Osteoblast (primary cell): Measurements from ENCODE around the gene KANK2. TPM values are rescaled to one million over a fixed set of nuclear protein-coding genes. Genes with fewer than 3 reads are reported as not detected.
A peak's percentile ranks its signal among the peaks of the same experiment; 100 is the strongest.
"Not testable (repeated sequence)": the region's sequence is repeated elsewhere in the genome, so short reads cannot be mapped to it uniquely, and the experiment has no call there.

Experiments
- DNase-seq: peaks from one replicate; pipeline ENCODE4 v3.0.0; 2011; ENCODE audit warnings: low spot score, mixed read lengths; ENCODE audit not compliant: insufficient read length; ENCODE audit errors: missing footprints
- H2AFZ ChIP-seq: 2 replicates; pipeline ENCODE4 v1.6.0; 2011; ENCODE audit warnings: mild to moderate bottlenecking, low read length
- H3K27ac ChIP-seq: 2 replicates; pipeline ENCODE4 v1.5.1; 2011; ENCODE audit warnings: mild to moderate bottlenecking, low read depth, low read length, moderate library complexity
- H3K27me3 ChIP-seq: 2 replicates; pipeline ENCODE4 v1.6.0; 2012; ENCODE audit warnings: mild to moderate bottlenecking, control low read depth, inconsistent platforms, low read length, moderate library complexity; ENCODE audit not compliant: insufficient read depth
- H3K36me3 ChIP-seq: 2 replicates; pipeline ENCODE4 v1.5.1; 2011; ENCODE audit warnings: mild to moderate bottlenecking, low read length, control low read depth, moderate library complexity; ENCODE audit not compliant: insufficient read depth
- H3K4me1 ChIP-seq: 2 replicates; pipeline ENCODE4 v1.5.1; 2011; ENCODE audit warnings: mild to moderate bottlenecking, low read length, control low read depth, moderate library complexity; ENCODE audit not compliant: insufficient read depth
- H3K4me2 ChIP-seq: 2 replicates; pipeline ENCODE4 v1.6.0; 2011; ENCODE audit warnings: mild to moderate bottlenecking, low read length; ENCODE audit not compliant: insufficient read depth
- H3K4me3 ChIP-seq: fragments of 200-600 bp; sonication (generic); 3 replicates; pipeline ENCODE4 v1.5.1; 2012; ENCODE audit warnings: mild to moderate bottlenecking, low read length, inconsistent platforms; ENCODE audit not compliant: insufficient read depth
- H3K79me2 ChIP-seq: 2 replicates; pipeline ENCODE4 v1.6.0; 2012; ENCODE audit warnings: mild to moderate bottlenecking, low read length, control low read depth, inconsistent platforms; ENCODE audit not compliant: insufficient read depth
- H3K9me3 ChIP-seq: 2 replicates; pipeline ENCODE4 v1.5.1; 2011; ENCODE audit warnings: low read depth, low read length, control low read depth
- H4K20me1 ChIP-seq: 2 replicates; pipeline ENCODE4 v1.6.0; 2012; ENCODE audit warnings: mild to moderate bottlenecking, low read length, control low read depth; ENCODE audit not compliant: insufficient read depth
- total RNA-seq: library from RNA; depleted of rRNA; stranded (reverse); fragments of >200 nt; gene quantifications from 2 replicates; pipeline ENCODE4 v1.2.3, GENCODE V29; 2012
- TF ChIP-seq, protein P1 (sequence below): IDR thresholded peaks from 2 replicates; pipeline ENCODE4 v1.5.1; 2011; ENCODE audit warnings: mild to moderate bottlenecking, low read depth, low read length, moderate library complexity; ENCODE audit errors: extremely low read depth

The KANK2 gene
- total RNA-seq, 1 donor: 295 TPM

DNA sequence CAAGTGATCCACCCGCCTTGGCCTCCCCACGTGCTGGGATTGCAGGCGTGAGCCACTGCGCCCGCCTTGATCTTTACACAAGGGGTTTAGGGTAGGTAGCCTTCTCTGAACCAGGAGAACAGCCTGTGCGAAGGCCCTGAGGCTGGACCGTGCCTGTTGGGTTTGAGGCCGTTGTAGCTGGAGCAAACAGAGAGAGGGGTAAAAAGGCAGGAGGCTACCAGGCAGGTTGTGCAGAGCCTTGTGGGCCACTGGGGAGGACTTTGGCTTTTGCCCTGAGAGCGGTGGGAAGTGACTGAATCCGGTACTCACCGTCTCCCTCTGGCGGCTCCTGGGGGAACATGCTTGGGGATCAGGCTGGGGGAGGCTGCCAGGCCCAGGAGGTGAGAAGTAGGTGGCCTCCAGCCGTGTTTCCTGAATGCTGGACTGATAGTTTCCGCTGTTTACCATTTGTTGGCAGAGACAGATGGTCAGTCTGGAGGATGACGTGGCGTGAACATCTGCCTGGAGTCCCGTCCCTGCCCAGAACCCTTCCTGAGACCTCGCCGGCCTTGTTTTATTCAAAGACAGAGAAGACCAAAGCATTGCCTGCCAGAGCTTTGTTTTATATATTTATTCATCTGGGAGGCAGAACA is 66.4 kb downstream of the KANK2 start:
- Histone ChIP-seq H3K4me2 (no peak overlapping the region), H3K27me3 (no peaks in the 10 kb centered on the region), H2AFZ (peak overlapping the region; percentile 58), H3K36me3 (peaks cover 75% of the 10 kb centered on the region), H3K4me3 (no peak overlapping the region), H3K27ac (no peak overlapping the region), H3K4me1 (no peaks in the 10 kb centered on the region), H3K79me2 (no peaks in the 10 kb centered on the region), H3K9me3 (no peaks in the 10 kb centered on the region), H4K20me1 (peaks cover 4% of the 10 kb centered on the region)
- peak; percentile 97 for DNase-seq
- TF ChIP-seq, protein P1, sequence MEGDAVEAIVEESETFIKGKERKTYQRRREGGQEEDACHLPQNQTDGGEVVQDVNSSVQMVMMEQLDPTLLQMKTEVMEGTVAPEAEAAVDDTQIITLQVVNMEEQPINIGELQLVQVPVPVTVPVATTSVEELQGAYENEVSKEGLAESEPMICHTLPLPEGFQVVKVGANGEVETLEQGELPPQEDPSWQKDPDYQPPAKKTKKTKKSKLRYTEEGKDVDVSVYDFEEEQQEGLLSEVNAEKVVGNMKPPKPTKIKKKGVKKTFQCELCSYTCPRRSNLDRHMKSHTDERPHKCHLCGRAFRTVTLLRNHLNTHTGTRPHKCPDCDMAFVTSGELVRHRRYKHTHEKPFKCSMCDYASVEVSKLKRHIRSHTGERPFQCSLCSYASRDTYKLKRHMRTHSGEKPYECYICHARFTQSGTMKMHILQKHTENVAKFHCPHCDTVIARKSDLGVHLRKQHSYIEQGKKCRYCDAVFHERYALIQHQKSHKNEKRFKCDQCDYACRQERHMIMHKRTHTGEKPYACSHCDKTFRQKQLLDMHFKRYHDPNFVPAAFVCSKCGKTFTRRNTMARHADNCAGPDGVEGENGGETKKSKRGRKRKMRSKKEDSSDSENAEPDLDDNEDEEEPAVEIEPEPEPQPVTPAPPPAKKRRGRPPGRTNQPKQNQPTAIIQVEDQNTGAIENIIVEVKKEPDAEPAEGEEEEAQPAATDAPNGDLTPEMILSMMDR: peak; percentile 88

DNA sequence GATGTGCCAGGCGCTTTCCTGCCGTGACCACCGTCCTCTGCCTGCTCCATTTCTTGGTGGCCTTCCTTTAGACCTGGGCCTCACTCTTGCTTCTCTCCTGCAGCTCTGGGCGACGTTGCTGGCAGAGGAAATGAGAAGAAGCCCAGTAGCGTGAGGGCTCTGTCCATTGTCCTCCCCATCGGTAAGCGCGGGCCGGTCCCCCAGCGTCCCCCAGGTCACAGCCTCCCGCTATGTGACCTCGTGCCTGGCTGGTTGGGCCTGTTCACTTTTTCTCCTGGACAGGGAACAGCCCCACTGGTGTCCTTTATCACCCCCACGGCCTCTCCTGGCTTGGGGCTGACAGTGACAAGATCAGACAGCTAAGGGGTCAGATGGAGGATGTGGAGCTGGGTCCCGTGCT is 69.4 kb downstream of the KANK2 start:
- TF ChIP-seq, protein P1: no peak
- Histone ChIP-seq H3K4me1 (no peaks in the 10 kb centered on the region), H3K4me2 (no peak overlapping the region), H3K79me2 (no peaks in the 10 kb centered on the region), H2AFZ (no peak overlapping the region), H3K27ac (no peak overlapping the region), H3K36me3 (peaks cover 94% of the 10 kb centered on the region), H4K20me1 (peaks cover 4% of the 10 kb centered on the region), H3K9me3 (no peaks in the 10 kb centered on the region), H3K4me3 (no peak overlapping the region), H3K27me3 (no peaks in the 10 kb centered on the region)
- peak; percentile 17 for DNase-seq

DNA sequence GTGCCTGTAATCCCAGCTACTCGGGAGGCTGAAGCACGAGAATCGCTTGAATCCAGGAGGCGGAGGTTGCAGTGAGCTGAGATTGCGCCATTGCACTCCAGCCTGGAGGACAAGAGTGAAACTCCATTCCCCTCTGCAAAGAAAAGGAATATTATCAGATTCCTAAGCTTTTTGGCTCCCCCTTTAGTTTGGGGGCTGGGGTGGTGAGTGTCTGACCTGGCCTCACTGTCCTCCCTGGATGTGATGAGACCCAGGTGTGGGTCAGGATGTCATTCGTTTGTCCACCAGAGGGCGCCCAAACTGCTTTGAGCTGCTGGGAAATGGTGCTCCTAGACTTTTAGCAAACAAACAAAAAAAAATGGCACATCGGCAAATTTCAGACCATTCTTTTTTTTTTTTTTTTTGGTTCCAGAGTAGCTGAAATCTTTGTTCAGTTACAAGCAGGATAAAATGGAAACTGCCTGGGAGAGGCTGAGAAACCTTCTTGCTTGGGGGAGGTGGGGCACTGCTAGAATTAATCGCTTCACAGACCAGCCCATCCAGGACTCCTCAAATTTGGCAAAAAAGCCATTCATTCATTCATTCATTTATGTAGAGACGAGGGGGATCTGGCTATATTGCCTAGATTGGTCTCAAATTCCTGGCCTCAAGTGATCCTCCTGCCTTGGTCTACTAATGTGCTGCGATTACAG is 71.2 kb downstream of the KANK2 start:
- Histone ChIP-seq H2AFZ (peak overlapping the region; percentile 41), H3K4me1 (no peaks in the 10 kb centered on the region), H3K36me3 (peaks cover 86% of the 10 kb centered on the region), H3K9me3 (no peaks in the 10 kb centered on the region), H3K27me3 (no peaks in the 10 kb centered on the region), H3K4me2 (no peak overlapping the region), H4K20me1 (peaks cover 4% of the 10 kb centered on the region), H3K79me2 (no peaks in the 10 kb centered on the region), H3K4me3 (no peak overlapping the region), H3K27ac (peak overlapping the region; percentile 33)
- TF ChIP-seq, protein P1: peak; percentile 77
- peak; percentile 86 for DNase-seq

DNA sequence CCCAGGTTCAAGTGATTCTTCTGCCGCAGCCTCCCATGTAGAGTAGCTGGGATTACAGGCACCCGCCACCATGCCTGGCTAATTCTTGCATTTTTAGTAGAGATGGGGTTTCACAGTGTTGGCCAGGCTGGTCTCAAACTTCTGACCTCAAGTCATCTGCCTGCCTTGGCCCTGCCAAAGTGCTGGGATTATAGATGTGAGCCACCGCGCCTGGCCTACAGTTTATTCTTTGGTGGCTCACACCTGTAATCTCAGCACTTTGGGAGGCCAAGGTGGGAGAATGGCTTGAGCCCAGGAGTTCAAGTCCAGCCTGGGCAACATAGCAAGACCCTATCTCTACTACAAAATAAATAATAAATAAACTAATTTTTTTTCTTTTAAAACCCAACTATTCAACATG is 73.2 kb downstream of the KANK2 start:
- H3K27me3 ChIP-seq, H3K9me3 ChIP-seq, H3K79me2 ChIP-seq, H3K4me3 ChIP-seq, H3K4me1 ChIP-seq, DNase-seq, H2AFZ ChIP-seq, H3K27ac ChIP-seq, H4K20me1 ChIP-seq, H3K4me2 ChIP-seq: not testable (repeated sequence)
- peaks cover 86% of the 10 kb centered on the region for H3K36me3 ChIP-seq
